ENCODE data around the gene MRTFA.
A peak's percentile ranks its signal among the peaks of the same experiment; 100 is the strongest.

MRTFA gene

GRCh38 chr22:40443732-40444131, 192.8 kb downstream of the MRTFA start:
- no peak overlapping the region for H3K4me3 ChIP-seq (ENCODE audit: control insufficient read depth, low read depth, low read length)
- TF ChIP-seq CTCF (IDR thresholded peaks at IDR 0.05; ENCODE audit: control insufficient read depth, insufficient read depth, low read depth, low read length, missing control alignments): no peak
- DNase-seq (ENCODE audit: low read depth): no peak

- TF ChIP-seq CTCF (IDR thresholded peaks at IDR 0.05; ENCODE audit: control insufficient read depth, insufficient read depth, low read depth, low read length, missing control alignments): no peak
- DNase-seq (ENCODE audit: low read depth): no peak
- no peak overlapping the region for H3K4me3 ChIP-seq (ENCODE audit: control insufficient read depth, low read depth, low read length)
Measured at GRCh38 chr22:40441761-40442390, 194.6 kb downstream of the MRTFA start.

GRCh38 chr22:40436505-40437431, 199.8 kb downstream of the MRTFA start:
- DNase-seq (ENCODE audit: low read depth): peak; percentile 63
- TF ChIP-seq CTCF (IDR thresholded peaks at IDR 0.05; ENCODE audit: control insufficient read depth, insufficient read depth, low read depth, low read length, missing control alignments): peak; percentile 46
- peak overlapping the region; percentile 32 for H3K4me3 ChIP-seq (ENCODE audit: control insufficient read depth, low read depth, low read length)

- no peak for TF ChIP-seq CTCF (IDR thresholded peaks at IDR 0.05; ENCODE audit: control insufficient read depth, insufficient read depth, low read depth, low read length, missing control alignments)
- no peak for DNase-seq (ENCODE audit: low read depth)
- H3K4me3 ChIP-seq (ENCODE audit: control insufficient read depth, low read depth, low read length): no peak overlapping the region
Measured at GRCh38 chr22:40434745-40435144, 201.8 kb downstream of the MRTFA start.

GRCh38 chr22:40434106-40434505, 202.4 kb downstream of the MRTFA start:
- DNase-seq (ENCODE audit: low read depth): no peak
- TF ChIP-seq CTCF (IDR thresholded peaks at IDR 0.05; ENCODE audit: control insufficient read depth, insufficient read depth, low read depth, low read length, missing control alignments): no peak
- H3K4me3 ChIP-seq (ENCODE audit: control insufficient read depth, low read depth, low read length): no peak overlapping the region

- DNase-seq (ENCODE audit: low read depth): no peak
- H3K4me3 ChIP-seq (ENCODE audit: control insufficient read depth, low read depth, low read length): no peak overlapping the region
- TF ChIP-seq CTCF (IDR thresholded peaks at IDR 0.05; ENCODE audit: control insufficient read depth, insufficient read depth, low read depth, low read length, missing control alignments): no peak
Measured at GRCh38 chr22:40433416-40434090, 203.0 kb downstream of the MRTFA start.
